GM19463 (cell line): ENCODE measurements around the gene AP5Z1.
"Not testable (repeated sequence)": the region's sequence is repeated elsewhere in the genome, so short reads cannot be mapped to it uniquely, and the experiment has no call there.

ENCODE experiments used
- ATAC-seq: cut with Tn5 transposase; IDR thresholded peaks from one replicate; pipeline ENCODE4 v1.9.1; 2021; ENCODE audit warnings: mild to moderate bottlenecking, moderate library complexity; ENCODE audit not compliant: unreplicated experiment

AP5Z1 gene

GRCh38 chr7:4799508-4800268 is 24.3 kb downstream of the AP5Z1 start:
- ATAC-seq = no peak

- no peak for ATAC-seq
These were observed 25.1 kb downstream of the AP5Z1 start for GRCh38 chr7:4800487-4800886.

GRCh38 chr7:4800926-4801838 is 25.8 kb downstream of the AP5Z1 start:
- ATAC-seq = no peak

- no peak for ATAC-seq
These were observed 26.4 kb downstream of the AP5Z1 start for GRCh38 chr7:4801839-4802231.

DNA sequence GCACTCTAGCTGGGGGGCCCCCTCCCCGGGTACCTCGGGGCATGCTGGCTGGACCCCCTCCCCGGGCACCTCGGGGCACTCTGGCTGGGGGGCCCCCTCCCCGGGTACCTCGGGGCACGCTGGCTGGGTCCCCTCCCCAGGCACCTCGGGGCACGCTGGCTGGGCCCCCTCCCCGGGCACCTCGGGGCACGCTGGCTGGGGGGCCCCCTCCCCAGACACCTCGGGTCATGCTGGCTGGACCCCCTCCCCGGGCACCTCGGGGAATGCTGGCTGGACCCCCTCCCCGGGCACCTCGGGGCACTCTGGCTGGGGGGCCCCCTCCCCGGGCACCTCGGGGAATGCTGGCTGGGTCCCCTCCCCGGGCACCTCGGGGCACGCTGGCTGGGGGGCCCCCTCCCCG is 27.2 kb downstream of the AP5Z1 start:
- ATAC-seq = not testable (repeated sequence)

GRCh38 chr7:4803397-4804241 is 28.2 kb downstream of the AP5Z1 start:
- ATAC-seq = no peak

- no peak for ATAC-seq
These were observed 29.9 kb downstream of the AP5Z1 start for GRCh38 chr7:4805110-4805983.

DNA sequence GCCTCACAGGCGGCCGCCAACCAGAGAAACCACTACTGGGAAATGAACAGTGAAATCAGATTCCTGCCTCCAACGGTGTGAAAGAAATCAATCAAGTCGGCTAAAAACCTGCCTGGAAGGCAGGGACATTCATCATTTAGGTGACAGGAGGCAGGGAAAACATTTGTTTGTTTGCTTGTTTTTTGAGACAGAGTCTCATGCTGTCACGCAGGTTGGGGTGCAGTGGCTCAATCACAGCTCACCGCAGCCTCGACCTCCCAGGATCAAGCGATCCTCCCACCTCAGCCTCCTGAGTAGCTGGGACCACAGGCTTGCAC is 30.5 kb downstream of the AP5Z1 start:
- no peak for ATAC-seq

DNA sequence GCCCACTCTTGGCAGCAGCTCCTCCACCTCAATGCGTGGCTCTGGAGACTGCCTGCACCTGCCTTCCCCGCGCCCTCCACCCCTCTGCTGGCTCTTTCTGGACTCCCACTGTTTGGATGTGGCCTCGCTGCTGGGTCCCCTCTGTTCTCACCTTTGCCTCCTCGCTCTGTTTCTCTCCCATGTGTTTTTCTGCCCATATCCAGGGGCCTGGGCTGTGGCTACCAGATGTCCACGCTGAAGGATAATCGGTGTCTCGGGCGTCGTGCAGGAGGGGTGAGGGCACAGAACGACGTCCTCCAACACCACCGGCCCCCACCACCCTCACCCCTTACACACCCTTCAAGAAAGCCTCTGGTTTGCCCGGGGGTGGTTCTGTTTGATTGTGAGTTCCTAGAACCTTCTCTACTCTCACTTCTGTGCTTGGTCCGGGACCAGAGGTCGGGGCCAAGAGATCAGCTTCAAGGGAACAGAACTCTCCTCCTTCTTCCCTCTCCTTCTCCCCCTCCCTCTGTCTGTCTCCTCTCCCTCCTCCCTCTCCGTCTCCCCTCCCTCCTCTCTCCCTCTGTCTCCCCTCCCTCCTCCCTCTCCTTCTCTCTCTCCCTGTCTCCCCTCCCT is 31.7 kb downstream of the AP5Z1 start:
- ATAC-seq = no peak

DNA sequence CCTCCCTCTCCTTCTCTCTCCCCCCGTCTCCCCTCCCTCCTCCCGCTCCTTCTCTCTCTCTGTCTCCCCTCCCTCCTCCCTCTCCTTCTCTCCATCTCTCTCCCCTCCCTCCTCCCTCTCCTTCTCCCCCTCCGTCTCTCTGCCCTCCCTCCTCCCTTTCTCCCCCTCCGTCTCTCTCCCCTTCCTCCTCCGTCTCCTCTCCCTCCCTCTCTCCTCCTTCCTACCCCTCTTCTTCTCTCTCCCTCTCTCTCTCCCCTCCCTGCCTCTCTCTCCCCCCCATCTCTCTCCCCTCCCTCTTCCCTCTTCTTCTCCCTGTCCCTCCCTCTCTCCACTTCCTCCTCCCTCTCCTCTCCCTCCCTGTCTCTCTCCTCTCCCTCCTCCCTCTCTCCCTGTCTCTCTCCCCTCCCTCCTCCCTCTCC is 32.2 kb downstream of the AP5Z1 start:
- no peak for ATAC-seq

GRCh38 chr7:4808026-4808425 is 32.6 kb downstream of the AP5Z1 start:
- no peak for ATAC-seq

DNA sequence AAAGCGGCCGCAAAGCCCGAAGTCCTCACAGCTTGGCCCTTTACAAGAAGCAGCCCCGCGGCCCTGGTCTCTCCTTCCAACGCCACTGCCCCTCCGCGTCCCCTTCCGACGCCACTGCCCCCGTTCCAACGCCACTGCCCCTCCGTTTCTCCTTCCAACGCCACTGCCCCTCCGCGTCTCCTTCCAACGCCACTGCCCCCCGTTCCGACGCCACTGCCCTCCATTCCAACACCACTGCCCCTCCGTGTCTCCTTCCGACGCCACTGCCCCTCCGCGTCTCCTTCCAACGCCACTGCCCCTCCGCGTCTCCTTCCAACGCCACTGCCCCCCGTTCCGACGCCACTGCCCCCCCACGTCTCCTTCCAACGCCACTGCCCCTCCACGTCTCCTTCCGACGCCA is 33.1 kb downstream of the AP5Z1 start:
- no peak for ATAC-seq

DNA sequence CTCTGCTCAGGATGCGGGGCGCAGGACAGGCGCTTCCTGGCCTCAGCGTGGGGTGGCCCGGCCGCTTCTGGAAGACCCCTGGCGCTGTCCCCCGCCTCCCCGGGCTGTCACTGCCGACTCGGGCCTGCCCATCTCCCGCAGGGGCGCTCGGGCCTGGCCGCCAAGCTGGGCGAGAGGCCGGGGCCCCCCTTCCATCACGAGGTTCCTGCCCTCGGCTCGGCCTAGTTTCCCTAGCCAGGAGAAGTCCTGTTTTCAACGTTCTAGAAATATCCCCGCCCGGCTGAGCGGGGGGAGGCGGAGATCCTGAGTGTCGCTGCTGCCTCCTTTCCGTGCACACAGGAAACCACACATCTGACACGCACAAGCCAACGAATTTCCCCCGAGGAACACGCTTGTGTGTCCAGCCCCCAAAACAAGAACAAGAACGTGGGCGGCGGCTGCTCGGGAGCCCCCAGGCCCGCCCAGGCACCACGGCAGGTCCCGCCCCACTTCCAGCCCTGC is 33.7 kb downstream of the AP5Z1 start:
- ATAC-seq = no peak

- ATAC-seq = no peak
These were observed 34.2 kb downstream of the AP5Z1 start for GRCh38 chr7:4809666-4810065.

DNA sequence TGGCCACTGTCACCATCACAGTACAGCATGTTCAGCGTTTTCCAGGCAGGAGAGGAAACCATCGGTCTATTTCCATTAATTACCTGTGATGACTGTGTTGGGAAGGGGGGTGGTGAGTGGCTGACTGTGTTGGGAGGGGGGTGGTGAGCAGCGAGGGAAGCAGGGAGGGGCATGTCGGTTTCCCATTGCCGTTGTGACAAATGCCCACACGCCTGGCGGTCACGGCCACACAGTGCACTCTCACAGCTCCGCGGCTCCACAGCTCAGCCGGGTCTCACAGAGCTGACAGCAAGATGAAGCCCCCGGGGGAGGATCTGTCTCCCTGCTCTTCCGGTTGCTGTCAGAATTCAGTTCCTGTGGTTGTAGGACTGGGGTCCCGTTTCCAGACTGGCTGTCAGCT is 39.0 kb downstream of the AP5Z1 start:
- no peak for ATAC-seq

DNA sequence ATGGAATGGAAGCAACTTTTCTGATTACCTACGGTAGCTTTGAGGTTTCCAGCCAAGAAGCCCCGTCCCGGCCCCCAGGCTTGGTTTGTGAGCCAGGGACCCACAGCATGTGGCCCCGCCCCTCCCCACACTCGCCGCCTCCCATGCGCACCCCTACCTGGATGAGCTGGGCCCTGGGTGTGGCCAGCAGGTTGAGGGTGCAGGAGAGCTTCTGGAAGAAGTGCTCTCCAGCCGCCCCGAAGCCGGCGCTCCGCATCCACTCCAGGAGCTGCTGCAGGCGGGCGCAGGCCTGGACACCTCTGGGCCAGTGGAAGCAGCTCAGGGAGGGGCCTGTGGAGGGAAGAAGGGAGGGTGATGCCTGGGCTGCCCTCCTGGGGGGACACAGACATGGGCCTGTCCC is 39.7 kb downstream of the AP5Z1 start:
- no peak for ATAC-seq

GRCh38 chr7:4815609-4816418 is 40.4 kb downstream of the AP5Z1 start:
- ATAC-seq = no peak

- no peak for ATAC-seq
These were observed 41.1 kb downstream of the AP5Z1 start for GRCh38 chr7:4816419-4817080.
